ENCODE measurements around the gene PLEKHO2. TPM values are rescaled to one million over a fixed set of nuclear protein-coding genes. Genes with fewer than 3 reads are reported as not detected.

The PLEKHO2 gene
- total and polyA plus RNA-seq, 2 of the 8 experiments (the other 6 are each of a cell fraction or from before 2014, with no cell fraction given), result 16.9 to 20.1 TPM

- peak overlapping the region; percentile 15; the same call in 1 of the 2 replicates for H4K8ac ChIP-seq (ENCODE audit: extremely low read depth, insufficient read depth, low read length)
- 0 out of 2 replicates have a peak overlapping the region, but pooled peaks have one; percentile 9 for H2AK5ac ChIP-seq (ENCODE audit: low read depth, low read length)
- H2BK15ac ChIP-seq (ENCODE audit: low read length), result no peak overlapping the region
- H3K4me3 ChIP-seq (ENCODE audit: extremely low read depth in 1 of 4, insufficient read depth in 2 of 4, low read depth in 3 of 4, low read length in 4 of 4), result no peak overlapping the region
- peaks cover 2 to 23% of the 10 kb centered on the region in 2 experiments for H4K20me1 ChIP-seq (replicated peaks in 1 of 2; ENCODE audit: control insufficient read depth in 1 of 2, insufficient read depth in 2 of 2, low read length in 2 of 2)
- no peaks in the 10 kb centered on the region for H3K9me3 ChIP-seq (ENCODE audit: insufficient read depth in 2 of 2, low read depth in 1 of 2, low read length in 1 of 2)
- H3K4ac ChIP-seq (replicated peaks; ENCODE audit: insufficient read length, low read depth, low read length), result no peak overlapping the region
- no peak overlapping the region for H3K9ac ChIP-seq (replicated peaks in 1 of 4; ENCODE audit: extremely low read depth in 1 of 4, low read depth in 3 of 4, low read length in 3 of 4)
- H3K56ac ChIP-seq (replicated peaks; ENCODE audit: insufficient read length, low read depth, low read length), result no peak overlapping the region
- no peaks in the 10 kb centered on the region for H3K27me3 ChIP-seq (replicated peaks in 1 of 4; ENCODE audit: control insufficient read depth in 3 of 4, extremely low read depth in 1 of 4, insufficient read depth in 3 of 4, low read length in 3 of 4)
- ChIA-PET POLR2A (ENCODE audit: partially characterized antibody) (interaction anchor here (1.0 to 1.9 kb wide), 5 partner anchors 10 to 25 kb away, joined by 3 to 6 read pairs (median 5); no protein-coding TSS in a partner anchor), CTCF (ENCODE audit: partially characterized antibody) (interaction anchor here (0.9 to 2.2 kb wide), 8 partner anchors 10 to 108 kb away, joined by 3 to 6 read pairs (median 4); no protein-coding TSS in a partner anchor)
- no peak overlapping the region for H3K27ac ChIP-seq (ENCODE audit: low read depth, low read length)
- FAIRE-seq (no peak), DNase-seq (ENCODE audit: low read depth in 1 of 2, low spot score in 2 of 2) (no peak)
- peaks cover 0 to 40% of the 10 kb centered on the region in 2 experiments; a peak in 2 of 4 replicates for H3K79me2 ChIP-seq (ENCODE audit: control insufficient read depth in 1 of 2, insufficient read depth in 2 of 2, low read length in 2 of 2)
- 90% methylated on average over 6 of the region's 6 CpGs; no CpG with 5 or more reads in 1 of the 2 experiments for WGBS, 2 experiments (ENCODE audit: extremely low coverage in 1 of 2, insufficient coverage in 1 of 2, insufficient read length in 1 of 2, insufficient replicate concordance in 2 of 2, low coverage in 1 of 2, low lambda C conversion rate in 2 of 2, missing lambda C conversion rate in 1 of 2)
- peak overlapping the region; percentile 47 for H2BK5ac ChIP-seq (ENCODE audit: low read depth, low read length)
- peaks cover 25% of the 10 kb centered on the region for H3K79me1 ChIP-seq (ENCODE audit: low read depth, low read length)
- H4K91ac ChIP-seq (replicated peaks; ENCODE audit: insufficient read length, low read length), result no peak overlapping the region
- no peak overlapping the region for H2BK12ac ChIP-seq (ENCODE audit: low read depth, low read length)
- peaks cover 6 to 32% (median 14%) of the 10 kb centered on the region in 4 experiments; a peak in 6 of 8 replicates for H3K36me3 ChIP-seq (ENCODE audit: control insufficient read depth in 2 of 4, insufficient read depth in 4 of 4, low read length in 3 of 4)
- H3K14ac ChIP-seq (ENCODE audit: insufficient read length), result no peak overlapping the region
- no peak overlapping the region for H3K4me2 ChIP-seq (ENCODE audit: insufficient read depth in 1 of 2, low read depth in 2 of 2, low read length in 2 of 2)
- H3K4me1 ChIP-seq (replicated peaks in 1 of 4; ENCODE audit: control insufficient read depth in 3 of 4, insufficient read depth in 4 of 4, low read length in 3 of 4), result peaks cover 0 to 25% (median 16%) of the 10 kb centered on the region in 4 experiments; a peak in 6 of 7 replicates
- no peak overlapping the region for H3K23ac ChIP-seq (ENCODE audit: insufficient read length)
- H3K18ac ChIP-seq (ENCODE audit: extremely low read depth, low read length), result no peak overlapping the region
- no peak overlapping the region for H2BK20ac ChIP-seq (ENCODE audit: low read length)
- H4K5ac ChIP-seq (ENCODE audit: insufficient read length, low read depth, low read length), result no peak overlapping the region
- H2AFZ ChIP-seq (ENCODE audit: low read length), result no peak overlapping the region
- no peak overlapping the region for H2BK120ac ChIP-seq (replicated peaks; ENCODE audit: low read depth, low read length)
- H3K23me2 ChIP-seq (ENCODE audit: low read depth, low read length), result no peaks in the 10 kb centered on the region
- no peak for TF ChIP-seq EGR1 (IDR thresholded peaks at IDR 0.05; ENCODE audit: borderline replicate concordance, low read depth, low read length)
- no peak for TF ChIP-seq SAP30 (IDR thresholded peaks at IDR 0.05; ENCODE audit: insufficient read depth, insufficient replicate concordance, low read length)
- TF ChIP-seq RBBP5 (IDR thresholded peaks at IDR 0.05; ENCODE audit: borderline replicate concordance, low read depth, low read length), result no peak
- TF ChIP-seq CTCF (IDR thresholded peaks at IDR 0.05; ENCODE audit: control extremely low read depth in 1 of 3, insufficient read depth in 1 of 3, low read depth in 1 of 3, low read length in 3 of 3), result no peak
- no peak for TF ChIP-seq YY1 (IDR thresholded peaks at IDR 0.05; ENCODE audit: low read depth, low read length)
- no peak for TF ChIP-seq GABPA (IDR thresholded peaks at IDR 0.05; ENCODE audit: borderline replicate concordance, insufficient read depth, low read length)
These were observed 16.4 kb downstream of the PLEKHO2 start for GRCh38 chr15:64858021-64858575.

Measured in H1 (cell line).